DND-41 (cell line): Measurements from ENCODE around the gene SMIM33.
"Not testable (repeated sequence)": the region's sequence is repeated elsewhere in the genome, so short reads cannot be mapped to it uniquely, and the experiment has no call there.

Experiments used
- ATAC-seq: fragments of 200-7000 bp; cut with Tn5 transposase; 3 replicates; pipeline ENCODE4 v1.9.1; 2021; ENCODE audit warnings: low read depth; ENCODE audit not compliant: insufficient read depth
- DNase-seq: peaks from one replicate; pipeline ENCODE4 v3.0.0-alpha.2; 2020
- H2AFZ ChIP-seq: 2 replicates; pipeline ENCODE4 v1.6.0; 2012; ENCODE audit warnings: low read depth, low read length
- H3K27ac ChIP-seq: 2 replicates; pipeline ENCODE4 v1.5.1; 2012; ENCODE audit warnings: low read length, inconsistent platforms
- H3K27me3 ChIP-seq: fragments of 200-600 bp; sonication (generic); 2 replicates; pipeline ENCODE4 v1.6.0; 2012; ENCODE audit warnings: low read length, mild to moderate bottlenecking, inconsistent platforms; ENCODE audit not compliant: insufficient read depth, poor library complexity
- H3K36me3 ChIP-seq: 2 replicates; pipeline ENCODE4 v1.5.1; 2012; ENCODE audit warnings: low read length, inconsistent platforms; ENCODE audit not compliant: insufficient read depth
- H3K4me1 ChIP-seq: 2 replicates; pipeline ENCODE4 v1.5.1; 2012; ENCODE audit warnings: mild to moderate bottlenecking, low read length; ENCODE audit not compliant: insufficient read depth
- H3K4me2 ChIP-seq: 2 replicates; pipeline ENCODE4 v1.6.0; 2012; ENCODE audit warnings: mild to moderate bottlenecking, moderate library complexity, low read length, inconsistent platforms; ENCODE audit not compliant: insufficient read depth
- H3K4me3 ChIP-seq, 2 experiments: fragments of 200-600 bp in 1 of 2; shearing (Covaris generic) in 1 of 2; 2 replicates each; pipeline ENCODE4 v1.5.1; 2012 to 2016; ENCODE audit warnings: inconsistent platforms in 2 of 2, low read length in 2 of 2, mild to moderate bottlenecking in 2 of 2, low read depth in 1 of 2, moderate library complexity in 1 of 2
- H3K79me2 ChIP-seq: 2 replicates; pipeline ENCODE4 v1.6.0; 2012; ENCODE audit warnings: low read length, inconsistent platforms; ENCODE audit not compliant: insufficient read depth
- H3K9ac ChIP-seq: 2 replicates; pipeline ENCODE4 v1.6.0; 2012; ENCODE audit warnings: low read depth, mild to moderate bottlenecking, inconsistent platforms, low read length, moderate library complexity
- H3K9me3 ChIP-seq: 2 replicates; pipeline ENCODE4 v1.5.1; 2012; ENCODE audit warnings: low read length, moderate library complexity, mild to moderate bottlenecking, inconsistent platforms; ENCODE audit not compliant: insufficient read depth, severe bottlenecking
- H4K20me1 ChIP-seq: 2 replicates; pipeline ENCODE4 v1.6.0; 2012; ENCODE audit warnings: low read length; ENCODE audit not compliant: insufficient read depth
- EZH2 ChIP-seq: IDR thresholded peaks from 3 replicates; pipeline ENCODE4 v1.6.1; 2012; ENCODE audit warnings: borderline replicate concordance, low read depth, mild to moderate bottlenecking, moderate library complexity, low read length, inconsistent platforms; ENCODE audit not compliant: severe bottlenecking
- TF ChIP-seq, protein P1 (sequence below): IDR thresholded peaks from 2 replicates; pipeline ENCODE4 v1.5.1; 2012; ENCODE audit warnings: borderline replicate concordance, low read length, moderate library complexity, mild to moderate bottlenecking; ENCODE audit not compliant: poor library complexity, severe bottlenecking; ENCODE audit errors: extremely low read depth

SMIM33 gene

DNA sequence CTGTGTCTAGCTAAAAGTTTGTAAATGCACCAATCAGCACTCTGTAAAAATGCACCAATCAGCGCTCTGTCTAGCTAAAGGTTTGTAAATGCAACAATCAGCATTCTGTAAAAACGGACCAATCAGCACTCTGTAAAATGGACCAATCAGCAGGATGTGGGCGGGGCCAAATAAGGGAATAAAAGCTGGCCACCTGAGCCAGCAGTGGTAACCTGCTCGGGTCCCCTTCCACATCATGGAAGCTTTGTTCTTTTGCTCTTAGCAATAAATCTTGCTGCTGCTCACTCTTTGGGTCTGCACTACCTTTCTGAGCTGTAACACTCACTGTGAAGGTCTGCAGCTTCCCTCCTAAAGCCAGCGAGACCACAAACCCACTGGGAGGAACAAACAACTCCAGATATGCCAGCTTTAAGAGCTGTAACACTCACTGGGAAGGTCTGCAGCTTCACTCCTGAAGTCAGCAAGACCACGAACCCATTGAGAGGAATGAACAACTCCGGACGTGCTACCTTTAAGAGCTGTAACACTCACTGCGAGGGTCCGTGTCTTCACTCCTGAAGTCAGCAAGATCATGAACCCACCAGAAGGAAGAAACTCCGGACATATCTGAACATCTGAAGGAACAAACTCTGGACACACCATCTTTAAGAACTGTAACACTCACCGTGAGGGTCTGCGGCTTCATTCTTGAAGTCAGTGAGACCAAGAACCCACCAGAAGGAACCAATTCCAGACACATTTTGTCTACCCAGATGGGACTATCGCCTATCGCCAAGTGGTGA is 32.4 kb downstream of the SMIM33 start:
- not testable (repeated sequence) for H3K36me3 ChIP-seq, H3K27me3 ChIP-seq, H3K27ac ChIP-seq, H3K4me2 ChIP-seq, H3K9me3 ChIP-seq, H3K79me2 ChIP-seq, H4K20me1 ChIP-seq, H3K4me3 ChIP-seq, H3K4me1 ChIP-seq, DNase-seq, H2AFZ ChIP-seq, ATAC-seq, H3K9ac ChIP-seq

DNA sequence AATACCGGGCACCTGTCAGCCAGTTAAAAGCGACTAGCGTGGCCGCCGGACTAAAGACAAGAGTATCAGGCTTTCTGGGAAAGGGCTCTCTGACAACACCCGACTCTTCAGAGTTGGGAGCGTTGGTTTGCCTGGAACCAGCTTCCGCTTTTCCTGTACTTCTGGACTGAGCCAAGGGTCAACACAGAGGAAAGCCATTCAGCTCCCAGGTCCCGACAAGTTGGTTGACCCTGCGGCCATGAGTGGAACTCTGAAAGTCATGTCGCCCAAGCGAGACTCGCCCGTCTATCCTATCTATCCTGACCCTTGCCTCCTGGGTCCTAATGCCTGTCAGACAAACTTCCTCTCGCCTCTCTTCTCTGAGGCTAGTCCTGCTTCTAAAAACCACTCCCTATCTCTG is 33.1 kb downstream of the SMIM33 start:
- not testable (repeated sequence) for DNase-seq, H3K27ac ChIP-seq, H3K4me1 ChIP-seq, H3K4me2 ChIP-seq, H2AFZ ChIP-seq, ATAC-seq, H3K27me3 ChIP-seq, H4K20me1 ChIP-seq, H3K9me3 ChIP-seq, H3K79me2 ChIP-seq, H3K4me3 ChIP-seq, H3K9ac ChIP-seq, H3K36me3 ChIP-seq

DNA sequence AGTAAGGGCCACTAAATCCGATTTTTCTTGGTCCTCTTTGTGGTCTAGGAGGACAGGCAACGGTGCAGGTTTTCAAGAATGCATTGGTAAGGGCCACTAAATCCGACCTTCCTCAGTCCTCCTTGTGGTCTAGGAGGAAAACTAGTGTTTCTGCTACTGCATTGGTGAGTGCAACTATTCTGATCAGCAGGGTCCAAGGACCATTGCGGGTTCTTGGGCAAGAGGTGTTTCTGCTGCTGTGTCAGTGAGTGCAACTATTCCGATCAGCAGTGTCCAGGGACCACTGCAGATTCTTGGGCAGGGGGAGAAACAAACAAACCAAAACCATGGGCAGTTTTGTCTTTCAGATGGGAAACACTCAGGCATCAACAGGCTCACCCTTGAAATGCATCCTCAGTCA is 33.9 kb downstream of the SMIM33 start:
- not testable (repeated sequence) for H3K79me2 ChIP-seq, H3K4me1 ChIP-seq, H3K9ac ChIP-seq, H3K9me3 ChIP-seq, ATAC-seq, H3K27ac ChIP-seq, H3K36me3 ChIP-seq, H3K27me3 ChIP-seq, H3K4me3 ChIP-seq, H2AFZ ChIP-seq, H3K4me2 ChIP-seq, H4K20me1 ChIP-seq, DNase-seq

DNA sequence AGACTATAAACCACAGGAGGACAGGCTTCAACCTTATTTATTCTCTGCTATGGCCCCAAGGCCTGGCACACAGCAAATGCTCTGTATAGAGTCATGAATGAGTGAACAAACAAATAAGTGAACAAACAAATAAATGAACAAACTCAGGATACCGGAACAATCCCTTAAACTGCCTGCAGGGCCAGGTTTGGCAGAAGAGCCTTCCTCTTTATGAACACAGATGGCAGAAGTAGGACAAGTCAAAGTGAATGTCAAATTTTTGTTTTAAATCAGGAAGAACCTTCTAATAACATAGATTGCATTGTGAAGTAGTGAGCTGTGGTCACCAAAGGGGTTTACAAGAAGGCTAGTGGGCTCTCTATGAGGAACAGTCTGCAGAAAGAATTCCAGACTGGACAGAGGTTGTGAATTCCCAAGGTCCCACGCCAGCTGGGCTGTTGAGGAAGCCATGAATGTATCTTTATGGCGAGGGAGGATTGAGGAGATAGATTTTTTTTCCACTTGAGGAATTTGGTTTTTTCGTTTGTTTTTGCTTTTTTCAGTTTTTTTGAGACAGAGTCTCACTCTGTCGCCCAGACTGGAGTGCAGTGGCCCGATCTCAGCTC is 42.1 kb downstream of the SMIM33 start:
- no peaks in the 10 kb centered on the region for H3K27me3 ChIP-seq
- H3K9ac ChIP-seq = 0 out of 2 replicates have a peak overlapping the region, but pooled peaks have one; percentile 4
- no peaks in the 10 kb centered on the region for H3K36me3 ChIP-seq
- H3K4me2 ChIP-seq = peak overlapping the region; percentile 59
- H3K4me1 ChIP-seq = peaks cover 35% of the 10 kb centered on the region
- no peaks in the 10 kb centered on the region for H3K79me2 ChIP-seq
- ATAC-seq (no peak), DNase-seq (no peak)
- H4K20me1 ChIP-seq = peaks cover 6% of the 10 kb centered on the region
- H3K4me3 ChIP-seq = no peak overlapping the region
- no peaks in the 10 kb centered on the region for H3K9me3 ChIP-seq
- no peak for TF ChIP-seq EZH2
- TF ChIP-seq, protein P1, sequence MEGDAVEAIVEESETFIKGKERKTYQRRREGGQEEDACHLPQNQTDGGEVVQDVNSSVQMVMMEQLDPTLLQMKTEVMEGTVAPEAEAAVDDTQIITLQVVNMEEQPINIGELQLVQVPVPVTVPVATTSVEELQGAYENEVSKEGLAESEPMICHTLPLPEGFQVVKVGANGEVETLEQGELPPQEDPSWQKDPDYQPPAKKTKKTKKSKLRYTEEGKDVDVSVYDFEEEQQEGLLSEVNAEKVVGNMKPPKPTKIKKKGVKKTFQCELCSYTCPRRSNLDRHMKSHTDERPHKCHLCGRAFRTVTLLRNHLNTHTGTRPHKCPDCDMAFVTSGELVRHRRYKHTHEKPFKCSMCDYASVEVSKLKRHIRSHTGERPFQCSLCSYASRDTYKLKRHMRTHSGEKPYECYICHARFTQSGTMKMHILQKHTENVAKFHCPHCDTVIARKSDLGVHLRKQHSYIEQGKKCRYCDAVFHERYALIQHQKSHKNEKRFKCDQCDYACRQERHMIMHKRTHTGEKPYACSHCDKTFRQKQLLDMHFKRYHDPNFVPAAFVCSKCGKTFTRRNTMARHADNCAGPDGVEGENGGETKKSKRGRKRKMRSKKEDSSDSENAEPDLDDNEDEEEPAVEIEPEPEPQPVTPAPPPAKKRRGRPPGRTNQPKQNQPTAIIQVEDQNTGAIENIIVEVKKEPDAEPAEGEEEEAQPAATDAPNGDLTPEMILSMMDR = peak; percentile 27
- H3K27ac ChIP-seq = peak overlapping the region; percentile 84
- no peak overlapping the region for H2AFZ ChIP-seq

DNA sequence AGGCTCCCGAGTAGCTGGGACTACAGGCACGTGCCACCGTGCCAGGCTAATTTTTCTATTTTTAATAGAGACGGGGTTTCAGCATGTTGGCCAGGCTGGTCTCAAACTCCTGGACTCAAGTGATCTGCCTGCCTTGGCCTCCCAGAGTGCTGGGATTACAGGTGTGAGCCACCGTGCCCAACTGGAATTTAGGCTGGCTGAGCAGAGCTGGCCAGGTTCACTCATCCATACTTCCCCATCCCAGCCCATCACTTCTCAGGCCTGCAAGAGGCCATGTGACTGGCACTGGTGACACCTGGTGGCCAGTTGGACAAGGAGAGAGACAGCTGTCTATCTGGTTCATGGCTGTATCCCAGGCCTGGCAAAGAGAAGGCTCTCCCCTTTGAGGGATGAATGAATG is 42.6 kb downstream of the SMIM33 start:
- not testable (repeated sequence) for H3K27me3 ChIP-seq, H3K9ac ChIP-seq, H4K20me1 ChIP-seq, H3K9me3 ChIP-seq, H3K79me2 ChIP-seq, H3K4me3 ChIP-seq, H2AFZ ChIP-seq, H3K36me3 ChIP-seq, H3K27ac ChIP-seq, H3K4me2 ChIP-seq
- TF ChIP-seq, protein P1 = peak; percentile 84
- peak; percentile 78 for DNase-seq
- ATAC-seq = peak; percentile 57
- H3K4me1 ChIP-seq = peaks cover 40% of the 10 kb centered on the region
